Urinary bladder (tissue), 4 donors: Measurements from ENCODE around the gene ARHGAP27. TPM values are rescaled to one million over a fixed set of nuclear protein-coding genes. Genes with fewer than 3 reads are reported as not detected.
A peak's percentile ranks its signal among the peaks of the same experiment; 100 is the strongest.

Experiments
- DNase-seq: peaks from one replicate; pipeline ENCODE4 v3.0.0-alpha.2; 2015; ENCODE audit errors: extremely low spot score
- H3K27ac ChIP-seq: one replicate; pipeline ENCODE4 v1.5.1; 2013; ENCODE audit warnings: low read depth, mild to moderate bottlenecking, moderate library complexity
- H3K36me3 ChIP-seq: one replicate; pipeline ENCODE4 v1.6.1; 2013; ENCODE audit warnings: mild to moderate bottlenecking, moderate library complexity; ENCODE audit not compliant: insufficient read depth
- H3K4me1 ChIP-seq: one replicate; pipeline ENCODE4 v1.6.1; 2013; ENCODE audit warnings: mild to moderate bottlenecking, moderate library complexity; ENCODE audit not compliant: insufficient read depth
- H3K4me3 ChIP-seq: one replicate; pipeline ENCODE4 v1.5.1; 2013; ENCODE audit warnings: low read depth, low read length
- WGBS: extraction: QIAGEN DNeasy Blood & Tissue Kit; methylation state at CpG from one replicate; pipeline ENCODE4 v1.1.7; 2013; 5-methylcytosine and 5-hydroxymethylcytosine counted together
- polyA plus RNA-seq: library from polyadenylated mRNA; stranded (reverse); fragments of 200-250 nt; gene quantifications from one replicate; pipeline ENCODE4 v1.2.3, GENCODE V29; 2013
- total RNA-seq: library from RNA; depleted of rRNA; stranded (reverse); fragments of >200 nt; gene quantifications from one replicate; pipeline ENCODE4 v1.2.3, GENCODE V29; 2014
- donor health status: healthy with polysubstance abuse.
- donor health status: healthy.

ARHGAP27 gene
- total and polyA plus RNA-seq, 2 donors, result 12.9 to 21.8 TPM

GRCh38 chr17:45385331-45385997, 47.2 kb downstream of the ARHGAP27 start:
- H3K4me3 ChIP-seq, result no peak overlapping the region
- DNase-seq, result peak; percentile 48
- H3K36me3 ChIP-seq, result no peaks in the 10 kb centered on the region
- WGBS, result 14% methylated on average over 13 of the region's 13 CpGs
- no peaks in the 10 kb centered on the region for H3K4me1 ChIP-seq
- no peak overlapping the region for H3K27ac ChIP-seq

- H3K36me3 ChIP-seq, result no peaks in the 10 kb centered on the region
- WGBS, result 90% methylated on average over 20 of the region's 20 CpGs
- H3K4me3 ChIP-seq, result no peak overlapping the region
- no peaks in the 10 kb centered on the region for H3K4me1 ChIP-seq
- H3K27ac ChIP-seq, result no peak overlapping the region
- no peak for DNase-seq
These were observed 47.8 kb downstream of the ARHGAP27 start for GRCh38 chr17:45384789-45385262.

GRCh38 chr17:45384047-45384788, 48.5 kb downstream of the ARHGAP27 start:
- DNase-seq, result no peak
- 65% methylated on average over 7 of the region's 7 CpGs for WGBS

DNA sequence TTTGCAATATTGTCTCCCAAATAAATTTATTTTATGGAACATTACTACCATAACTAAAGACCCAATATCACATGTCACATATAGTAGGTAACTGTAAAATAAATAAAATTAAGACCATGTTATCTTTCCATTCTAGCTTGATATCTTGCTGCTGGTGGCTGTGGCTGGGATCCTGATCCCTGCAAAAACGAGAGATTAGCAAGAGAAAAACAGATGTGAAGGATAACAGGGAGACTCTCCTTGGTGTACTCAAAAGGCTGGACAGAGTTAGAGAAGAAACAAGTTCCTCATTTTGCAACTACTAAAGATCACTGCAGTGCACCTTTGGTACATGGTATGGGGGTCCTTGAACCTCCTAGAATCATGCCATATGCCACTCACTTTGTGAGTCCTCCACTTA, 49.7 kb downstream of the ARHGAP27 start:
- 49% methylated on average over 1 of the region's 1 CpG for WGBS
- no peaks in the 10 kb centered on the region for H3K4me1 ChIP-seq
- DNase-seq, result no peak
- no peaks in the 10 kb centered on the region for H3K36me3 ChIP-seq
- H3K4me3 ChIP-seq, result no peak overlapping the region
- H3K27ac ChIP-seq, result no peak overlapping the region

More at GRCh38 chr17:45384047-45384788, 48.5 kb downstream of the ARHGAP27 start:
- no peak overlapping the region for H3K27ac ChIP-seq
- no peaks in the 10 kb centered on the region for H3K4me1 ChIP-seq
- H3K4me3 ChIP-seq, result no peak overlapping the region
- H3K36me3 ChIP-seq, result no peaks in the 10 kb centered on the region

- 51% methylated on average over 3 of the region's 3 CpGs for whole genome bisulfite sequencing
- DNase-seq, result no peak
- Histone ChIP-seq H3K4me1 (no peaks in the 10 kb centered on the region), H3K27ac (no peak overlapping the region), H3K4me3 (no peak overlapping the region), H3K36me3 (no peaks in the 10 kb centered on the region)
These were observed 50.4 kb downstream of the ARHGAP27 start for GRCh38 chr17:45382226-45382625.

GRCh38 chr17:45380991-45381390, 51.7 kb downstream of the ARHGAP27 start:
- WGBS, result 72% methylated on average over 8 of the region's 8 CpGs

GRCh38 chr17:45380046-45380765, 52.5 kb downstream of the ARHGAP27 start:
- DNase-seq, result no peak
- no peaks in the 10 kb centered on the region for H3K4me1 ChIP-seq
- 83% methylated on average over 13 of the region's 13 CpGs for WGBS
- H3K36me3 ChIP-seq, result no peaks in the 10 kb centered on the region
- no peak overlapping the region for H3K27ac ChIP-seq
- no peak overlapping the region for H3K4me3 ChIP-seq

More at GRCh38 chr17:45380991-45381390, 51.7 kb downstream of the ARHGAP27 start:
- DNase-seq, result no peak
- H3K36me3 ChIP-seq, result no peaks in the 10 kb centered on the region
- H3K4me3 ChIP-seq, result no peak overlapping the region
- H3K4me1 ChIP-seq, result no peaks in the 10 kb centered on the region
- no peak overlapping the region for H3K27ac ChIP-seq

DNA sequence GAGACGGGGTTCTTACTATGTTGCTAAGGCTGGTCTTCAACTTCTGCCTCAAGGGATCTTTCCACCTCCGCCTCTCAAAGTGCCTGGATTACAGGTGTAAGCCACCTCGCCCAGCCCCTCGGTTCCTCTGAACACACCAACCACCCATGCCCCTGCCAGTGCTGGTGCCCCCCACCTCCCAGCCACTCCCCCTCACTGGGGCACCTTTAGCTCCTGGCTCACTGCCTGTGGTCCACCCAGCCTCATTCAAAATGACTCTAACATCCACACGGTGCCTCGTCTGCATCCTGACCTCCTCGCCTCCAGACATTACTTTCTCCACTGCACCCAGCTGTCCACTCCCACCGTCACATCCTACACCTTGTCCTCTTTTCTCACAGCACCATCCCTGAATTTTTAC, 55.3 kb downstream of the ARHGAP27 start:
- Histone ChIP-seq H3K4me3 (no peak overlapping the region), H3K36me3 (no peaks in the 10 kb centered on the region), H3K27ac (no peak overlapping the region), H3K4me1 (no peaks in the 10 kb centered on the region)
- no peak for DNase-seq
- WGBS, result 89% methylated on average over 8 of the region's 8 CpGs

DNA sequence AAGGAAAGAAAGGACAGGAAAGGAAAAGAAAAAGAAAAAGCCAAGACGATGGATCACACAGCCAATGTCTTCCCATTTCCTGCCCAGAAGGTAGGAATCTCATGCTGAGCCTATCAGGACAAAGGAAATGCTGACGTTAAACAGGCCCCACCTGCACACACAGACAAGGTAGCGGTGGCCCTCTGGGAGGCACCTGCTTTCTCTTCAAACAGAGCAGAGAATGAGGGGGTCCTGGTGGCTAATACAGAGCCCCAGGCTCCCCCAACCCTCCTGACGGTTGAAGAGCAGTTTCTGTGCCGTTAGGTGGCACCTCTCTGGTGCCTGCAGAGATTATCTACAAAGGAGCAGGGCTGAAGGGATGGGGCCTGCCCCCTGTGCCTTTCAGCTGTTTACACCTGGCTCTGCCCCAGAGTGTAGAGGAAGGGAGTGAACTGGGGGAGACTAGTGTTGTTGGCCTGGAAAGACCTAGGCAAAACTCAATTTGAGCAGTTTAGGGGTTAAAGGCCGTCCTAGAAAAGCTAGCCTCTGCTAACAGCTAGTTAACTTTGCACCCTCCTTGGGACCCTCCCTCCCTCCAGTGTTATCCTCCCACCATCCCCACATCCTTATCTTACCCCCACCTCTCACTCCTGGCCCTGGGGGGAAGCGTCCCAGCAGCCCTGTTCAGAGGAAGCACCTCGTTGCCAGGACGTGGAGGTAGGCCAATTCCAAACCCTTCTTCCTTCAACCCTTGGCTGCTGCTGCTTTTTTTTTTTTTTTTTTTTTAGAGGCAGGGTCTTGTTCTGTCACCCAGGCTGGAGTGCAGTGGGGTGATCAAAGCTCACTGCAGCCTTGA, 56.3 kb downstream of the ARHGAP27 start:
- no peak for DNase-seq
- Histone ChIP-seq H3K27ac (no peak overlapping the region), H3K4me3 (no peak overlapping the region), H3K36me3 (no peaks in the 10 kb centered on the region), H3K4me1 (no peaks in the 10 kb centered on the region)
- WGBS, result 85% methylated on average over 9 of the region's 9 CpGs

DNA sequence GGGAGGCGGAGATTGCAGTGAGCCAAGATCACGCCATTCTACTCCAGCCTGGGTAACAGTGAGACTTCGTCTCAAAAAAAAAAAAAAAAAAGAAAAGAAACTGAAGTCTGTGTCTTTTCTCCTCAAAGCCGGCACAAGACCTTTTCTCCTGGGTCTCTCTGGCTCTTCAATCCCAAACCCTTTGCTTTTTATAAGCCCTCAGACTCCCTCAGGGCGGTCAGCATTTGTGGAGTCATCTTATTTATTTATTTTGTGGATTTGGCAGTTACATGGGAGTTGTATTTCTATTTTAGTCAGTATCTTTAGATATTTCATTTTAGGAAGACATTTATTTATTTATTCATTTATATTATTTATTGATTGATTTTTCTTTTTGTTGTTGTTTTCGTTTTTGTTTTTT, 58.2 kb downstream of the ARHGAP27 start:
- H3K4me1 ChIP-seq, result no peaks in the 10 kb centered on the region
- DNase-seq, result no peak
- H3K36me3 ChIP-seq, result no peaks in the 10 kb centered on the region
- H3K27ac ChIP-seq, result no peak overlapping the region
- 91% methylated on average over 6 of the region's 6 CpGs for WGBS
- no peak overlapping the region for H3K4me3 ChIP-seq

DNA sequence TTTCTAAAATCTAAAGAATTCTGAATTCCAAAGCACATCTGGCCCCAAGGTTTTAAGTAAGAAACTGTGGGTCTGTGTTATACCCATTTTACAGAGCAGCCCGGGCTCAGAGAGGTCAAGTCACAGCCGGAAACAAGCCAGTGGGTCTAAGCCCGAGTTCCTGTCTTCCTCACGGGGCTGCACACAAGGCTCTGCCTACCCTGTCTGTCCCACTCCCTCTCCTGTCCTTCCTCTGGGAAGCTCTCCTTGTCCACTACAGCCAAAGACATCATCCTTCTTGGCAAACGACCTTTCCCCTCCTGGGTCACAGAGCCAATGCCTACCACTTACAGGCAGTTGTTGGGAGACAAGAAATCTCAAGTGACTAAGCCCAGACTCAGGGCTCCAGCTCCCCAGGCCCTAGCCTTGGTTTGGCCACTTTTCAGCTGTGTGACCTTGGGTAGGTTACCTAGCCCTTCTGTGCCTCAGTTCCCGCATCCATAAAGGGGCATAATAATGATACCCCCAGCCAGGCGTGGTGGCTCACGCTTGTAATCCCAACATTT, 60.3 kb downstream of the ARHGAP27 start:
- no peak for DNase-seq
- no peaks in the 10 kb centered on the region for H3K36me3 ChIP-seq
- H3K4me1 ChIP-seq, result no peaks in the 10 kb centered on the region
- no peak overlapping the region for H3K4me3 ChIP-seq
- H3K27ac ChIP-seq, result no peak overlapping the region
- WGBS, result 91% methylated on average over 8 of the region's 8 CpGs

GRCh38 chr17:45371414-45372324, 61.0 kb downstream of the ARHGAP27 start:
- Histone ChIP-seq H3K4me3 (peak overlapping the region; percentile 12), H3K27ac (no peak overlapping the region), H3K36me3 (no peaks in the 10 kb centered on the region), H3K4me1 (no peaks in the 10 kb centered on the region)
- WGBS, result 17% methylated on average over 55 of the region's 55 CpGs
- peak; percentile 50 for DNase-seq
